HEK293 (cell line): Measurements from ENCODE around the gene NEU1.
A peak's percentile ranks its signal among the peaks of the same experiment; 100 is the strongest.

Source experiments
- KLF16 ChIP-seq: fragments of 450-650 bp; formaldehyde crosslinking; IDR thresholded peaks from 2 replicates; pipeline ENCODE4 v1.5.1; 2017; ENCODE audit warnings: missing biosample characterization, missing genetic modification characterization
- PATZ1 ChIP-seq: fragments of 450-650 bp; formaldehyde crosslinking; IDR thresholded peaks from 2 replicates; pipeline ENCODE4 v1.5.1; 2016; ENCODE audit warnings: missing biosample characterization, missing genetic modification characterization
- PRDM4 ChIP-seq: fragments of 450-650 bp; formaldehyde crosslinking; IDR thresholded peaks from 2 replicates; pipeline ENCODE4 v1.5.1; 2017; ENCODE audit warnings: missing biosample characterization, missing genetic modification characterization
- REST ChIP-seq: fragments of 450-650 bp; formaldehyde crosslinking; IDR thresholded peaks from 2 replicates; pipeline ENCODE4 v1.5.1; 2016; ENCODE audit warnings: missing biosample characterization, missing genetic modification characterization
- SP3 ChIP-seq: fragments of 450-650 bp; formaldehyde crosslinking; IDR thresholded peaks from 2 replicates; pipeline ENCODE4 v1.5.1; 2016; ENCODE audit warnings: missing biosample characterization, missing genetic modification characterization
- ZBTB10 ChIP-seq: fragments of 450-650 bp; formaldehyde crosslinking; IDR thresholded peaks from 2 replicates; pipeline ENCODE4 v1.5.1; 2016; ENCODE audit warnings: missing biosample characterization, missing genetic modification characterization
- ZNF202 ChIP-seq: fragments of 450-650 bp; formaldehyde crosslinking; IDR thresholded peaks from 2 replicates; pipeline ENCODE4 v1.5.1; 2016; ENCODE audit warnings: missing biosample characterization, missing genetic modification characterization, borderline replicate concordance
- ZNF274 ChIP-seq, 2 experiments: fragments of 200-500 bp in 1 of 2; fragments of 450-650 bp in 1 of 2; sonication (Bioruptor generic) in 1 of 2; formaldehyde crosslinking in 1 of 2; IDR thresholded peaks; 2 replicates each; pipeline versions ENCODE4 v1.5.1 to v1.6.1; 2014 to 2016; ENCODE audit warnings: borderline replicate concordance in 1 of 2, inconsistent platforms in 1 of 2, low read length in 1 of 2, missing biosample characterization in 1 of 2, missing genetic modification characterization in 1 of 2
- ZNF335 ChIP-seq: fragments of 450-650 bp; formaldehyde crosslinking; conservative IDR thresholded peaks from 2 replicates; pipeline ENCODE4 v1.5.1; 2016; ENCODE audit warnings: missing biosample characterization, missing genetic modification characterization
- ZNF48 ChIP-seq: fragments of 450-650 bp; formaldehyde crosslinking; IDR thresholded peaks from 2 replicates; pipeline ENCODE4 v1.5.1; 2016; ENCODE audit warnings: missing biosample characterization, missing genetic modification characterization
- ZNF555 ChIP-seq: fragments of 450-650 bp; formaldehyde crosslinking; conservative IDR thresholded peaks from 2 replicates; pipeline ENCODE4 v1.5.1; 2017; ENCODE audit warnings: missing biosample characterization, mild to moderate bottlenecking, missing genetic modification characterization, inconsistent platforms
- ZNF654 ChIP-seq: fragments of 450-650 bp; formaldehyde crosslinking; IDR thresholded peaks from 2 replicates; pipeline ENCODE4 v1.5.1; 2016; ENCODE audit warnings: low read depth, missing biosample characterization, missing genetic modification characterization
- ZNF670 ChIP-seq: fragments of 450-650 bp; formaldehyde crosslinking; IDR thresholded peaks from 2 replicates; pipeline ENCODE4 v1.5.1; 2016; ENCODE audit warnings: missing biosample characterization, missing genetic modification characterization, low read depth
- ZNF701 ChIP-seq: fragments of 450-650 bp; formaldehyde crosslinking; IDR thresholded peaks from 2 replicates; pipeline ENCODE4 v1.5.1; 2016; ENCODE audit warnings: missing biosample characterization, missing genetic modification characterization
- ZNF747 ChIP-seq: fragments of 450-650 bp; formaldehyde crosslinking; IDR thresholded peaks from 2 replicates; pipeline ENCODE4 v1.5.1; 2016; ENCODE audit warnings: missing biosample characterization, missing genetic modification characterization

The NEU1 gene

GRCh38 chr6:31896856-31897611 is 34.4 kb upstream of the NEU1 start (continued):
- TF ChIP-seq PATZ1 (tag by site-specific recombination) = peak; percentile 58; the same call in 1 of the 2 replicates
- TF ChIP-seq KLF16 (tag by site-specific recombination) = no peak
- no peak for TF ChIP-seq ZNF555
- TF ChIP-seq REST (tag by site-specific recombination) = no peak
- TF ChIP-seq ZNF654 (tag by site-specific recombination) = no peak
- TF ChIP-seq ZNF701 (tag by site-specific recombination) = no peak
- TF ChIP-seq PRDM4 (tag by site-specific recombination) = no peak
- 0 out of 2 replicates have a peak, but pooled peaks have one; percentile 11 for TF ChIP-seq SP3 (tag by site-specific recombination)
- no peak for TF ChIP-seq ZNF274 (IDR thresholded peaks at IDR 0.05; ENCODE audit: low read length)
- TF ChIP-seq ZNF274 (tag by site-specific recombination; IDR thresholded peaks at IDR 0.05; ENCODE audit: borderline replicate concordance) = no peak
- no peak for TF ChIP-seq ZNF747
- no peak for TF ChIP-seq ZNF202 (tag by site-specific recombination)
- peak; percentile 26; the same call in 1 of the 2 replicates for TF ChIP-seq ZBTB10 (tag by site-specific recombination)
- peak; percentile 64 for TF ChIP-seq ZNF335 (tag by site-specific recombination)
- TF ChIP-seq ZNF48 (tag by site-specific recombination) = no peak
- no peak for TF ChIP-seq ZNF670 (tag by site-specific recombination)
